Measurements from ENCODE around the gene TMEM186. TPM values are rescaled to one million over a fixed set of nuclear protein-coding genes. Genes with fewer than 3 reads are reported as not detected.
"Not testable (repeated sequence)": the region's sequence is repeated elsewhere in the genome, so short reads cannot be mapped to it uniquely, and the experiment has no call there.

The TMEM186 gene
- total RNA-seq, 1 experiment from 2014 or later, result 7.0 TPM

- in situ Hi-C loops (cut with HindIII; ENCODE audit: low pct_unique_long_range_greater_than_20kb, low sequenced_read_pairs), result no loop called here
- no peak for DNase-seq (ENCODE audit: low read depth, low spot score)
These were observed 43.9 kb downstream of the TMEM186 start for GRCh38 chr16:8753416-8754054.

GRCh38 chr16:8752706-8753105, 44.7 kb downstream of the TMEM186 start:
- in situ Hi-C loops (cut with HindIII; ENCODE audit: low pct_unique_long_range_greater_than_20kb, low sequenced_read_pairs), result no loop called here
- no peak for DNase-seq (ENCODE audit: low read depth, low spot score)

GRCh38 chr16:8751481-8752311, 45.7 kb downstream of the TMEM186 start:
- DNase-seq (ENCODE audit: low read depth, low spot score), result peak; percentile 8
- in situ Hi-C loops (cut with HindIII; ENCODE audit: low pct_unique_long_range_greater_than_20kb, low sequenced_read_pairs), result no loop called here

GRCh38 chr16:8748944-8749343, 48.5 kb downstream of the TMEM186 start:
- DNase-seq (ENCODE audit: low read depth, low spot score); in situ Hi-C loops (cut with HindIII; ENCODE audit: low pct_unique_long_range_greater_than_20kb, low sequenced_read_pairs): not testable (repeated sequence)

Other genes starting within 250 kb of the TMEM186 start
- gene TMEM114, start 207.1 kb downstream of the TMEM186 start, total RNA-seq (2014; rRNA removed; shearing (Covaris generic)), result not detected in 2 replicates
- gene METTL22, start 175.9 kb downstream of the TMEM186 start, total RNA-seq (2014; rRNA removed; shearing (Covaris generic)), result 10.4 and 10.8 TPM in 2 replicates
- 0.53 and 0.92 TPM in 2 replicates for gene ABAT, start 123.0 kb downstream of the TMEM186 start, total RNA-seq (2014; rRNA removed; shearing (Covaris generic))
- gene PMM2, start 200 bp upstream of the TMEM186 start, total RNA-seq (2014; rRNA removed; shearing (Covaris generic)), result 48.9 and 49.2 TPM in 2 replicates
- 44.7 and 47.1 TPM in 2 replicates for gene CARHSP1, start 71.4 kb upstream of the TMEM186 start, total RNA-seq (2014; rRNA removed; shearing (Covaris generic))
- gene LITAFD, start 84.7 kb upstream of the TMEM186 start, total RNA-seq (2014; rRNA removed; shearing (Covaris generic)), result not detected in 2 replicates
- 22.0 and 26.1 TPM in 2 replicates for gene USP7, start 166.3 kb upstream of the TMEM186 start, total RNA-seq (2014; rRNA removed; shearing (Covaris generic))

Measured in SK-MEL-5 (cell line).